IPS DF 4.7 (cell line): ENCODE measurements around the gene ACBD7.

Experiments used
- DNase-seq: peaks from one replicate; pipeline ENCODE4 v3.0.0-alpha.2; 2013; ENCODE audit warnings: low spot score; ENCODE audit errors: extremely low read depth

The ACBD7 gene

GRCh38 chr10:15092855-15093408 is 4.4 kb upstream of the ACBD7 start:
- DNase-seq, result no peak

- DNase-seq, result no peak
These were observed 2.8 kb upstream of the ACBD7 start for GRCh38 chr10:15091418-15091817.

DNA sequence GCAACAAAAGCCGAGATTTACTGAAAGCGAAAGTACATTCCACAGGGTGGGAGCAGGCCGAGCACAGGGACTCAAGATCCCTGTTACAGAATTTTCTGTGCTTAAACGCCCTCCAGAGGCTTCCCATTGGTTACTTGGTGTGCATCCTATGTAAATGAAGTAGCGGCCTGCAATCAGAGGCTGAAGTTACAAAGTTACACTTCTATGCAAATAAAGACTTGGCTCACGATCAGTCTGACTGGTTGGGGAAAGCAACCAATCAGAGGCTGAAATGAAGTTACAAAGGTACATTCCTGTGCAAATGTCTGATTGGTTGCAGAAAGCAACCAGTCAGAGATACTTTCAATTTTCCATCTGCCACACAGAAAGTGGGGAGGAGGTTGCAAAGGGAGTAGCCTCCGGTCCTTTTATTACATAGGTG is 4.1 kb downstream of the ACBD7 start:
- DNase-seq, result no peak

DNA sequence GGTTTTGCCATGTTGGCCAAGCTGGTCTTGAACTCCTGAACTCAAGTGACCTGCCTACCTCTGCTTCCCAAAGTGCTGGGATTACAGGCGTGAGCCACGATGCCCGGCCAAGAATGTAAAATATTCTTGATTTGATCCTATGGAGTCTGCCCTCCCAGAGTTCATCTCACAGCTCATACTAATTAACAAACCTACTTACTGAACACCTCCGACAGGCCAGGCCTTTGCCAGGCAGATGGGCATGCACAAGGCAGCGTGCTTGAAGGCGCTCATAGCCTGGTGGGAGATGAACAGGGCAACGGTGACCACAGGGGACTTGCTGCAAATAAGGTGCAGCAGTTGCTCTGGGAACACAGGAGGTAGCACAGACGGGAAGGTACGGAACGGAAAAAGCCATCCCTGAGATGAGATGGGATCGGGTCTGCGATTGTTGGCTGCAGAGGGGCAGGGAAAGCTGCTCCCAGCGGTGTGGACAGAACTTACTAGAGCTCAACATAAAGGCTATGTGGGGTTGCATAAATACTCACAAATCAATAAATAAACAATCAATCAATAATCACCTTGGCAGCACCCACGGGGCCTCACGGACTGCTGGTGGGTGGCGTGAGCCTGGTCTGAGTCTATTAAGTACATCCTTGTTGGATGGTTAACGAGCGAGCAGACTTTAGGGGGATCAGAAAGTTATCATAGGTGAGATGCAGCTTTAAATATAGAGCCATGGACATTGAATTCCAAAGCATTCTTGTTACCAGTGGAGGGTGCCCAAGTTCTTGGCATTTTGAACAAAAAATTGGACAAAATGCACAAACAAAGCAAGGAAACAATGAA is 4.7 kb downstream of the ACBD7 start:
- DNase-seq, result no peak

GRCh38 chr10:15075421-15075820 is 13.2 kb downstream of the ACBD7 start:
- no peak for DNase-seq

- DNase-seq, result no peak
These were observed 16.2 kb downstream of the ACBD7 start for GRCh38 chr10:15072358-15072757.

- no peak for DNase-seq
These were observed 19.3 kb downstream of the ACBD7 start for GRCh38 chr10:15069230-15069629.

GRCh38 chr10:15068802-15069201 is 19.8 kb downstream of the ACBD7 start:
- DNase-seq, result no peak

- DNase-seq, result no peak
These were observed 21.4 kb downstream of the ACBD7 start for GRCh38 chr10:15067154-15067553.

GRCh38 chr10:15060638-15061037 is 27.9 kb downstream of the ACBD7 start:
- DNase-seq, result no peak

- no peak for DNase-seq
These were observed 28.7 kb downstream of the ACBD7 start for GRCh38 chr10:15059914-15060313.

DNA sequence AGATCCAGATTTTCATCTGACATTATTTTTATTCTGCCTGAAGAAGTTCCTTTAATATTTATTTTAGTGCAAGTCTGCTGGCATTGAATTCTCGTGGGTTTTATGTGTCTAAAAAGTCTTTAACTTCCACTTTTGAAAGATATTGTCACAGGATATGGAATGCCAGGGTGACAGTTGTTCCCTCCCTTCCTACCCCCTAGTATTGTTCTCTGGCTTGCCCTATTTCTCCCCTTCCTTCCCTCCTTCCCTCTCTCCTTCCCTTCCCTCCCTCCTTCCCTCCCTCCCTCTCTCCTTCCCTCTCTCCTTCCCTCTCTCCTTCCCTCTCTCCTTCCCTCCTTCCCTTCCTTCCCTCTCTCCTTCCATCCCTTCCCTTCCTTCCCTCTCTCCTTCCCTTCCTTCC is 29.9 kb downstream of the ACBD7 start:
- DNase-seq, result no peak

GRCh38 chr10:15053061-15053460 is 35.5 kb downstream of the ACBD7 start:
- DNase-seq, result no peak

DNA sequence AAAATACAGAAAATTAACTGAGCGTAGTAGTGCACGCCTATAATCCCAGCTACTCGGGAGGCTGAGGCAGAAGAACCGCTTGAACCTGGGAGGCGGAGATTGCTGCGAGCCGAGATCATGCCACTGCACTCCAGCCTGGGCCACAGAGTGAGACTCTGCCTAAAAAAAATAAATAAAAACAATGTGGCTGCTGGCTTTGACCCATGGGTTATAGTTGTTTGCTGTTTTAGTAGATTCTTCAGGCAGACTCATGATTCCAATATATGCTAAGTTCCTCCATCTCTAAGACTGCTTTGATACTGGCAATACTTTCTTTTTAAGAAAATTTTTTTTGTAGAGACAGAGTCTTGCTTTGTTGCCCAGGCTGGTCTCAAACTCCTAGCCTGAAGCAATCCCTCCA is 36.5 kb downstream of the ACBD7 start:
- no peak for DNase-seq

- no peak for DNase-seq
These were observed 39.0 kb downstream of the ACBD7 start for GRCh38 chr10:15049533-15049932.

GRCh38 chr10:15046626-15047025 is 42.0 kb downstream of the ACBD7 start:
- no peak for DNase-seq

DNA sequence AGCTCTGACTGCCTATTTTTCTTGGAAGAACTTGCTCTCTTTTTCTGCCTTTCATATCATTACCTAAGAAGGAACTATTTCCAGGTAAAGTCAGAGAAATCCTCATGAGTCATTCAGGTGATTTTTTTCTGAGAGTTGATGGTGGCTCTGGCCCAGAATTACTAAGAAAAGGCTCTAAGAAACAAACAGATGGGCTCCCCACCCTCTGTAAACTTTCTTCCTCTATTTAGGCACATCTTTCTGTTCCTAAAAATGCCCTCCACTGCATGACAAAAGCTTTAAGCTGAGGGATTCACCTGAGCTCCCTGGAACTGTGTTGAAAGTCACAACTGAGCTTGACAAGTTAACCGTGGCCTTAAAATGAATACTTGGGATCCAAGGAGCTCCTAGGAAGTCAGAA is 43.2 kb downstream of the ACBD7 start:
- DNase-seq, result no peak

GRCh38 chr10:15043674-15044073 is 44.9 kb downstream of the ACBD7 start, which contains the start of gene OLAH:
OLAH (plus strand) TSS chr10:15043943; CDS start chr10:15047289, 3,346 bp downstream.
- DNase-seq, result no peak

- DNase-seq, result no peak
These were observed 50.2 kb downstream of the ACBD7 start for GRCh38 chr10:15038416-15038815.

- DNase-seq, result no peak
These were observed 50.9 kb downstream of the ACBD7 start for GRCh38 chr10:15037691-15038090.

DNA sequence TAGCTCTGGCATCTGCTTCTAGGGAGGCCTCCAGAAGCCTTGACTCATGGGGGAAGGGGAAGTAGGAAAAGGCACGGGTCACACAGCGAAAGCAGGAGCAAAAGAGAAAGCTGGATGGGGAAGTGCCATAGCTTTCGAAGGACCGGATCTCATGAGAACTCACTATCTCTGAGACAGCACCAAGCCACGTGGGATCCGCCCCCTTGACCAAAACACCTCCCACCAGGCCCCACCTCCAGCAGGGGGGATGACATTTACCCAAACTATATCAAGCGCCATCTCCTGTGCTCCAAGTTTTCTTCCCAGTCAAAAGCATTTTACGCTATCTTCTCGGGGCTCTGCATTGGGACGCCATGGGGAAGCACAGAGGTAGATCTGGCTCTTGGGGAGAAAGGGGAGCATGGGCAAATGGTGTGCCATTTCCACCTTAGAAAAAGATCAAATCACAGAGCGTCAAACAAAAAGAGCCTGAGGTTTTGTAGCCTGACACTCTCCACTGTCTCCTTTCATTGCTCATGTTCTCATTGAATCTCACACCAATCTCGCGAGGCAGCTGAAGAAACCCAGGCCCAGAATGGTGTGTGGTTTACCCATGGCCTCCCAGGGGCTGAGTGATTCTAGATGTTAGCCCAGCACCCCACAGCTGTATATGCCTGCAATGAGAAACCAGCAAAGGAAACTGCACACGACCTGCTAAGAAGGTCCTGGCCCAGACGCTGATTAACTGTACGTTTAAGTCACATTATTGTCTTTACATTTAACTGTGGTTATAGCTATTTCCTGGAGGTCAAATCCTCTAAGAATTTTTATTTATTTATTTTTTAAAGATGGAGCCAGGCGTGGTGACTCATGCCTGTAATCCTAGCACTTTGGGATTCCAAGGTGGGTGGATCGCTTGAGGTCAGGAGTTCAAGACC is 52.9 kb downstream of the ACBD7 start:
- DNase-seq, result no peak

GRCh38 chr10:15027741-15028140 is 60.8 kb downstream of the ACBD7 start:
- no peak for DNase-seq
